ENCODE measurements around the gene ASPG.

GRCh38 chr14:104123879-104124278 lies 38.4 kb downstream of the ASPG start:
- TF ChIP-seq POLR2AphosphoS5 (IDR thresholded peaks at IDR 0.05; ENCODE audit: low read depth, low read length) (no peak), POLR2A (IDR thresholded peaks at IDR 0.05; ENCODE audit: low read depth, low read length) (no peak), TAF1 (IDR thresholded peaks at IDR 0.05; ENCODE audit: borderline replicate concordance, low read depth, low read length) (no peak)
